ENCODE measurements around the gene NCDN.

NCDN gene

GRCh38 chr1:35557611-35558373 lies at the start of gene NCDN:
TSS of gene NCDN (plus strand) at chr1:35557799. CDS start at chr1:35558191, 392 bp downstream.
- DNase-seq, result peak; percentile 92 to 97

DNA sequence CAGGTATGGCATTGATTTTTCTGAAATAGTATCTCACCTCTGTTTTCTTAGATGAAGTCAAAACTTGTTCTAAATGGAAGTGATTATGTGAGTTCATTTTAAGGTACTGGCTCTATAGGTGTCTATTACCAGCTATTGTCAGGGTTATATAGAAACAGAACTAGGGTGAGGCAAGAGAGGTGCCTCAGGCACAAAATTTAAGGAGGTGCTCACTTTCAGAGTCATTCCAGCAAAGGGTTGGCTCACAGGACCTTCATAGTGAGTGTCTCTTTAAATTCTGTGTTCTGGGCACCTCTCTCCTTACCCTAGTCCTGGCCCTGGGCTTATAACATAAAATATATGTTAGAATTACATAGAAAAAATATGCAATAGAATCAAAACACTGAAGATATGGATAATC lies 49.7 kb upstream of the NCDN start:
- no peak for DNase-seq

- no peak for DNase-seq
These were observed 48.0 kb upstream of the NCDN start for GRCh38 chr1:35509558-35509957.

- no peak for DNase-seq
These were observed 46.3 kb upstream of the NCDN start for GRCh38 chr1:35511305-35511704.

GRCh38 chr1:35518183-35518582 lies 39.4 kb upstream of the NCDN start:
- no peak for DNase-seq

GRCh38 chr1:35519432-35519831 lies 38.2 kb upstream of the NCDN start:
- DNase-seq, result no peak

DNA sequence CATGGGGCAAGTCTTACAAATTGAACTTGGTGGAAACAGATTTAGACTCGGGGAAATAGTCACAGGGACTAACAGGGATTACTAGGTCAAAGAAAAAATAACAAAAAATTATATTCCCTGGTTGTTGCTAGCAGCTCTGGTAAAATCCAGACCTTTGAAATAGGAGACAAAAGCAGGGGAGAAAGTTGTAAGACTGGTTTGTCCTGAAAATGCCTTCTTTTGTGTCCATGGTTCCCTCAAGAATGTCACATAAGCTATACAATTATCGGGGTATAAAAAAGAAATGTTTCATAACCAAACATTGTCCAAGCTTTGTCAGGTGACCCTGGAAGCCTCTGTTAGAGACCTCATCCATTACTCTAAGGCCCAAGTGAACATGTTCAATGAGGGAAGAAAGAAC lies 33.5 kb upstream of the NCDN start:
- no peak for DNase-seq

GRCh38 chr1:35530168-35530567 lies 27.4 kb upstream of the NCDN start:
- DNase-seq, result no peak

DNA sequence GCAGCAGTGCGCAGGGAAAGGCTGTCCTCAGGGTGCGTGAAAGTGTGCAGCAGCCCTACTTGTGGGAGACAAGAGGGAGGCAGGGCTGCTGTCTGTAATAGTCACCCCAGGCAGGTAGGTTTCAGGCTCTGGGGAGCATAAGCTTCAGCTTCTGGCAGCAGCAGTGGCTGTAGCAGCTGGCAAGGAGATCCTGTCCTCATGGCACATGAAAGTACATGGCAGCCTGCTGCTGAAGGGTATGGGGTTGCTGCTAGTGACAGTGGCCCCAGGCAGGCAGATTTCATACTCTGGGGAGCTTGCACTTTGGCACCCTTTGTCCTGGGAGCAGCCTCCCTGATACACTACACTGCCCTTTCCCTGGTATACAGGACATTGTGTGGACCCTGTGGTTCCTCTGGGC lies 26.7 kb upstream of the NCDN start:
- no peak for DNase-seq

DNA sequence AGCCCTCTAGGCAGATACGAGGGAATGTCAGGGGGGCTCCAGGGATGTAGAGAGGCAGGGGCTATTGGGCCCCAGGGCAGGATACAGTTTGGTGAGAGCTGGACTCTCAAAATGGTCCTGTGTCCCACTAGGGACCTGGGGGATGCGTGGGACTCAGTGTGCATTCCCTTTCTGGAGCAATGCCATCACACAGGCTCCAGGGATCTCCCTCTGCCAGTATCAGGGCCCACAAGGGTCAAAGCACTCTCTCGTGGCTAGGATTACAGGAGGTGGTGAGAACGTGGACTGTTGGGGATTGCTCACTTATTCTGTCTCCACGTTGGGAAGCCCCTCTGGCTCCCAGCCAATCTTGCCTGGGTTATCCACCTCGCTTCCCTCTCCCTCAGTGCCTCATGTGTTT lies 26.2 kb upstream of the NCDN start:
- DNase-seq, result no peak

DNA sequence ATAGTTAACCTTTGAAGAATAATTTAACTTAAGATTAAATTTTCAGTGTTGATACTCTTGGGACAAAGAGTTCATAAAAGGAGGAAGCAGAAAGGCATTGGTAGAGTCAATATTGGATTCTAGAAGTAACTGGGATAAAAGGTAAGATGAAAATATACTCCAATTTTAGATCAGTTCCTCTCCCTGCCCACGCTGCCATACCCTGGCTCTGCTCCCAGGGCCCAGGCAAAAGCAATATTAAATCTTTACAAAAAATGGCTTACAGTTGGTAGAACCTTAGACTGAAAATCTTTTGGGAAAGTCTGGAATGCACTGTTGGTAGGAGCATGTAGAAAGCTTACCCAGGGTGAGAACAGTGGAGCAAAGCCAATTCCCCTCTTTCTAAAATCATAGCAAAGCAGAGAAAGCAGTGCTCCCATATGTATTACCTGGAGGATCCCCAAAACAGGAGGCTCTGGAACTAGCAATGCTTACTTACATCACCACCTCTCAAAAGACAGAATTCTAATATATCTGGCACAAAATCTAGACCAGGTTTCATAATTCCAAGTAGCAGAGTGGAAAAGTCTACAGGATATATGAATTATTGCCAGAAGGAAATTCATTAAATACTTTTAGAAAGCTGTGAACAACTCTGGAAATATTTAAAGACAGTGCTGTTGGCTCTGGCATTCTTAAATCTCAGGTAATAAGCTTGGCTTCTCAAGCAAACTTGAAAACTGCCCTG lies 24.9 kb upstream of the NCDN start:
- peak in 1 of 2 donors; percentile 57 for DNase-seq

- no peak for DNase-seq
These were observed 24.0 kb upstream of the NCDN start for GRCh38 chr1:35533586-35533985.

GRCh38 chr1:35535243-35535642 lies 22.4 kb upstream of the NCDN start:
- no peak for DNase-seq

GRCh38 chr1:35536556-35537162 lies 20.9 kb upstream of the NCDN start:
- no peak for DNase-seq

DNA sequence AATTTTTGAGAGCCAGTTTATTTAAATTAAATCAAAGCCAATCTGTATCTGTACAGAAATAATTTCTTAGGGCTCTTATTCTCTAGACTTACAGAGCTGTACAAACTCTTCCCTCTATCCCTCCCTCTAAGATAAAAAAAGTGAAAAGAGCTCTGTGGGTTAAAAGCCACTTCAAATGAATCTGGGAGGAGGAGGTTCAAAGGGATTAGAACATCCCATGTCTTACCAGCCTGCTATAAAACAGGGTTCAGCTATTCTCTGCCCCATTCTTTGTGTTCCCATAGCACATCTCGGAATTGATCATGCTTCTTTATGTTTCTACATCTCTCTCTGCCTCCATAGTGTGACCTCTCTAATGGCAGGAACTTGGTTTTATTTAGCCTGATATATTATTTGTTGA lies 19.8 kb upstream of the NCDN start:
- DNase-seq, result no peak

DNA sequence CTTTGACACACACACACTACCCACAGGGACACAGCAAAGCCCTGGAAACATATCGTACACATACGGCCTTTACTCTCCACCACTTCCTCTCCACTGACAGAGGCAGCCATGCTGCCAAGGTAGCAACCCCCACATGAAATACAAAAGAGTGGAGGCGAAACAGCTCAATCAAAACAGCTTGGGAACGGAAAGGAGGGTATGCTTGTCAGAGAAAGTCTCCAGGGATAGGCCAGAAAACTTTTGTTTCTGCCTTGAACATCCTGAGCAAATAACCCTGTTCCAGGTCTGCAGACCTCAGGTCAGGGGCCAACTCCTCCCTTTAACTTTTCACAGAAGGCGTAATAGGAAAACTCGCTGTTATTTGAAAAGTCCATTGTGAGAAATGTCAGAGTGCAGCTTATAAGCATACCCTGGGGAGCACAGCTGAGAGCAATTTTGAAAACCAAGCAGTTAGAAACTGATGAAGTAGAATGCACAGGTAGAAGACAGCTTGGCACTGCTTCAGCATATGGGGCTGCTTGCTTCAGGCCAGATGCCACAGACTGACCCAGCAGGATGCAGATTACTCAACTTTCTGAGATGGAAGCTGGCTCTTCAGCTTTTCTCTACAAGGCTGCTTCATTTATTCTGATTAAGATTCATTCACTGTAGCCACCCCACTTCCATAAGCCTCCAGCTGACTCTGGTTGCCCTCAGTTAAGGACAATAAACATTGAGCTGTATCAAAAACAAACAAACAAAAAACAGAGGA lies 18.4 kb upstream of the NCDN start:
- no peak for DNase-seq

- no peak for DNase-seq
These were observed 17.8 kb upstream of the NCDN start for GRCh38 chr1:35539824-35540261.

DNA sequence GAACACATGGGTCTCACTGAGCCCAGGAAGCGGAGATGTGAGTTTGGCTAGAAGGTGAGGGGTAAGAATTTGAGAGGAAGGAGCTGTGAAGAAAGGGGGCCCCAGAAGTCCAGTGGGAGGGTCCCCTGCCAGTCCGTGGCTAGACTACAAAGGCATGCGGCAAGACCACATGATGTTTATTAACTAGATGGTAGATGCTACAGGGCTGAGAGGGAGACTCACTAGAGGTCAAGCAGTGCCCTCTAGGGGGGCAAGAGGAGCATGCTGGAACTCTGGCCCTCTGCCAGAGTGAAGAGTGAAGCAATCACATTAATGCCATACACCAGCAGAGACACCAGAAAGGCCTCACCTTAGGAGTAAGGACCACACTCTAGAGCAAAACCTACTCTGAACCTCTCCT lies 12.6 kb upstream of the NCDN start:
- peak; percentile 22 to 33 for DNase-seq

GRCh38 chr1:35546614-35547013 lies 11.0 kb upstream of the NCDN start:
- no peak for DNase-seq

GRCh38 chr1:35553851-35554250 lies 3.7 kb upstream of the NCDN start:
- no peak for DNase-seq

GRCh38 chr1:35554266-35555211 lies 3.1 kb upstream of the NCDN start:
- no peak for DNase-seq

- DNase-seq, result no peak
These were observed 2.4 kb upstream of the NCDN start for GRCh38 chr1:35555212-35555584.

Measured in hippocampal formation (tissue), 2 donors.